SU-DHL-6 (cell line): ENCODE data around the gene GJD4.

ENCODE experiments used
- H2AFZ ChIP-seq: fragments of 200-600 bp; sonication (generic); 2 replicates; pipeline ENCODE4 v1.6.1; 2014; ENCODE audit warnings: low read depth, mild to moderate bottlenecking, moderate library complexity, mixed read lengths, antibody characterized with exemption, low read length; ENCODE audit not compliant: severe bottlenecking
- H3F3A ChIP-seq: fragments of 200-600 bp; shearing (Covaris generic); 2 replicates; pipeline ENCODE4 v1.6.0; 2016; ENCODE audit warnings: antibody characterized with exemption, mild to moderate bottlenecking; ENCODE audit not compliant: insufficient read depth
- H3K27ac ChIP-seq: fragments of 200-600 bp; sonication (generic); 2 replicates; pipeline ENCODE4 v1.5.1; 2016; ENCODE audit warnings: low read depth, mild to moderate bottlenecking, low read length, moderate library complexity, mixed read lengths
- H3K27me3 ChIP-seq: fragments of 200-600 bp; sonication (generic), shearing (Covaris generic); 2 replicates; pipeline ENCODE4 v1.6.0; 2014; ENCODE audit warnings: mild to moderate bottlenecking, low read length
- H3K36me3 ChIP-seq: fragments of 200-600 bp; sonication (generic); 2 replicates; pipeline ENCODE4 v1.6.1; 2014; ENCODE audit warnings: mild to moderate bottlenecking, low read length, mixed read lengths
- H3K4me2 ChIP-seq: fragments of 300-600, 200-600 bp; shearing (Covaris generic), sonication (generic); 2 replicates; pipeline ENCODE4 v1.6.0; 2014; ENCODE audit warnings: low read length, low read depth, mild to moderate bottlenecking; ENCODE audit not compliant: poor library complexity, severe bottlenecking
- H3K4me3 ChIP-seq: fragments of 200-600 bp; sonication (generic); 2 replicates; pipeline ENCODE4 v1.5.1; 2014; ENCODE audit warnings: antibody characterized with exemption, low read length, mild to moderate bottlenecking, mixed read lengths; ENCODE audit not compliant: insufficient read depth, poor library complexity, severe bottlenecking
- H3K79me2 ChIP-seq: fragments of 200-600 bp; sonication (generic); 2 replicates; pipeline ENCODE4 v1.6.1; 2014; ENCODE audit warnings: mild to moderate bottlenecking, low read length, moderate library complexity; ENCODE audit not compliant: insufficient read depth
- H3K9ac ChIP-seq: fragments of 200-600 bp; sonication (generic); 2 replicates; pipeline ENCODE4 v1.7.0; 2014; ENCODE audit warnings: mild to moderate bottlenecking, low read length
- H3K9me2 ChIP-seq: fragments of 200-600 bp; sonication (generic); replicated peaks from 2 replicates; pipeline ENCODE4 v1.6.1; 2014; ENCODE audit warnings: low read length; ENCODE audit not compliant: insufficient read depth
- H3K9me3 ChIP-seq: fragments of 200-600 bp; sonication (generic); 2 replicates; pipeline ENCODE4 v1.6.1; 2014; ENCODE audit warnings: low read length, mixed read lengths; ENCODE audit not compliant: insufficient read depth
- H4K20me1 ChIP-seq: fragments of 200-600 bp; sonication (generic); 2 replicates; pipeline ENCODE4 v1.6.1; 2014; ENCODE audit warnings: low read depth, mild to moderate bottlenecking, antibody characterized with exemption, low read length, moderate library complexity, mixed read lengths
- CTCF ChIP-seq: fragments of 200-600 bp; sonication (generic); IDR thresholded peaks from one replicate; pipeline ENCODE4 v1.5.1; 2017; ENCODE audit warnings: antibody characterized with exemption, mild to moderate bottlenecking, low read length, moderate library complexity; ENCODE audit not compliant: insufficient read depth, poor library complexity, severe bottlenecking
- EZH2phosphoT487 ChIP-seq: fragments of 200-600 bp; sonication (generic), shearing (Covaris generic); conservative IDR thresholded peaks from 2 replicates; pipeline ENCODE4 v1.6.1; 2018; ENCODE audit warnings: mild to moderate bottlenecking, antibody characterized with exemption, low read length, moderate library complexity, mixed read lengths

The GJD4 gene

GRCh38 chr10:35652824-35653223 is 47.7 kb downstream of the GJD4 start:
- Histone ChIP-seq H3K27me3 (no peaks in the 10 kb centered on the region), H3K27ac (no peak overlapping the region), H3K4me2 (no peak overlapping the region), H3K9me3 (no peaks in the 10 kb centered on the region), H3K79me2 (no peaks in the 10 kb centered on the region), H3K4me3 (no peak overlapping the region), H3F3A (no peaks in the 10 kb centered on the region), H3K36me3 (no peaks in the 10 kb centered on the region), H2AFZ (no peak overlapping the region), H3K9ac (no peak overlapping the region), H3K9me2 (no peaks in the 10 kb centered on the region), H4K20me1 (no peaks in the 10 kb centered on the region)
- TF ChIP-seq EZH2phosphoT487 (no peak), CTCF (no peak)

- H3F3A ChIP-seq = no peaks in the 10 kb centered on the region
- no peak overlapping the region for H3K4me2 ChIP-seq
- no peaks in the 10 kb centered on the region for H3K27me3 ChIP-seq
- TF ChIP-seq EZH2phosphoT487 (no peak), CTCF (no peak)
- no peaks in the 10 kb centered on the region for H3K79me2 ChIP-seq
- no peaks in the 10 kb centered on the region for H3K9me3 ChIP-seq
- H3K36me3 ChIP-seq = no peaks in the 10 kb centered on the region
- no peak overlapping the region for H3K9ac ChIP-seq
- H2AFZ ChIP-seq = no peak overlapping the region
- no peaks in the 10 kb centered on the region for H3K9me2 ChIP-seq
- no peak overlapping the region for H3K4me3 ChIP-seq
- H3K27ac ChIP-seq = no peak overlapping the region
- H4K20me1 ChIP-seq = no peaks in the 10 kb centered on the region
Observed at GRCh38 chr10:35657621-35658020, 52.5 kb downstream of the GJD4 start.
